CD4-positive, alpha-beta T cell (primary cell): ENCODE data around the gene BANP. TPM values are rescaled to one million over a fixed set of nuclear protein-coding genes. Genes with fewer than 3 reads are reported as not detected.
A peak's percentile ranks its signal among the peaks of the same experiment; 100 is the strongest.

ENCODE experiments used
- ATAC-seq: fragments of 200-7000 bp; cut with Tn5 transposase; one replicate; pipeline ENCODE4 v1.10.0; 2022; ENCODE audit warnings: mild to moderate bottlenecking; ENCODE audit not compliant: poor library complexity
- CTCF ChIA-PET: fragments of 350-600 bp; sonication (Branson Sonifier 250); formaldehyde crosslinking; loops from one replicate; lab custom pipeline; 2021; ENCODE audit warnings: antibody characterized with exemption, inconsistent platforms; lab: Charles Lee
- POLR2A ChIA-PET: fragments of 350-600 bp; sonication (Branson Sonifier 250); formaldehyde crosslinking; loops from one replicate; lab custom pipeline; 2021; ENCODE audit warnings: antibody characterized with exemption, inconsistent platforms; lab: Charles Lee
- DNase-seq, 14 experiments: peaks; one replicate each; pipeline ENCODE4 v3.0.0-alpha.2; 2013 to 2020; ENCODE audit warnings: mixed read lengths in 2 of 14
- H3K27ac ChIP-seq, 2 donors: one replicate each; pipeline versions ENCODE4 v1.5.1 to v1.7.0; 2013; ENCODE audit warnings: low read length in 2 of 2, low read depth in 1 of 2, mild to moderate bottlenecking in 1 of 2
- H3K27me3 ChIP-seq, 2 experiments: 1 replicate in 1 of 2; 2 replicates in 1 of 2; pipeline versions ENCODE4 v1.6.1 to v1.7.0; 2013; ENCODE audit warnings: low read length in 2 of 2, control low read depth in 1 of 2, mild to moderate bottlenecking in 1 of 2, moderate library complexity in 1 of 2; ENCODE audit not compliant: insufficient read depth in 2 of 2, control insufficient read depth in 1 of 2
- H3K36me3 ChIP-seq: one replicate; pipeline ENCODE4 v1.6.1; 2013; ENCODE audit warnings: low read length, control low read depth; ENCODE audit not compliant: insufficient read depth
- H3K4me1 ChIP-seq: one replicate; pipeline ENCODE4 v1.6.1; 2013; ENCODE audit warnings: low read length, control low read depth; ENCODE audit not compliant: insufficient read depth
- H3K4me3 ChIP-seq: one replicate; pipeline ENCODE4 v1.5.1; 2013; ENCODE audit warnings: mild to moderate bottlenecking, low read length, moderate library complexity
- H3K9me3 ChIP-seq, 2 experiments: 1 replicate in 1 of 2; 2 replicates in 1 of 2; pipeline versions ENCODE4 v1.6.1 to v1.7.0; 2013; ENCODE audit warnings: low read length in 2 of 2, mild to moderate bottlenecking in 2 of 2, control low read depth in 1 of 2, moderate library complexity in 1 of 2; ENCODE audit not compliant: control insufficient read depth in 1 of 2, insufficient read depth in 1 of 2
- H3K27ac Mint-ChIP-seq: one replicate; pipeline ENCODE4 v1.8.0; 2020; ENCODE audit warnings: mixed read lengths
- H3K27me3 Mint-ChIP-seq: one replicate; pipeline ENCODE4 v1.8.0; 2021; ENCODE audit warnings: mixed read lengths
- H3K36me3 Mint-ChIP-seq: one replicate; pipeline ENCODE4 v1.8.0; 2021; ENCODE audit warnings: low read depth, mixed read lengths
- H3K4me1 Mint-ChIP-seq: one replicate; pipeline ENCODE4 v1.8.0; 2021; ENCODE audit warnings: low read depth, mixed read lengths
- H3K4me3 Mint-ChIP-seq: one replicate; pipeline ENCODE4 v1.8.0; 2020; ENCODE audit warnings: mild to moderate bottlenecking, mixed read lengths
- H3K9me3 Mint-ChIP-seq: one replicate; pipeline ENCODE4 v1.8.0; 2020; ENCODE audit warnings: mixed read lengths
- intact Hi-C, 2 experiments: fragments of 100-400 bp; cut with DNase I in 1 of 2; cut with micrococcal nuclease in 1 of 2; formaldehyde crosslinking; loops; one replicate each; pipeline versions ENCODE4 v1.15.1 to v1.9.0; 2023 to 2025; cut with DNase I, micrococcal nuclease
- total RNA-seq, 174 experiments: library from RNA in 2 of 174; stranded (reverse) in 2 of 174; gene quantifications; one replicate each; pipeline ENCODE4 v1.2.3 and lab custom pipeline; 2021 to 2026
- TF ChIP-seq, protein P1 (sequence below): fragments of 200-600 bp; IDR thresholded peaks from one replicate; pipeline ENCODE4 v1.8.0; 2022; ENCODE audit warnings: antibody characterized with exemption, mild to moderate bottlenecking

Gene BANP
- total RNA-seq, 2 experiments from 2014 or later = 57.5 to 58.6 TPM

DNA sequence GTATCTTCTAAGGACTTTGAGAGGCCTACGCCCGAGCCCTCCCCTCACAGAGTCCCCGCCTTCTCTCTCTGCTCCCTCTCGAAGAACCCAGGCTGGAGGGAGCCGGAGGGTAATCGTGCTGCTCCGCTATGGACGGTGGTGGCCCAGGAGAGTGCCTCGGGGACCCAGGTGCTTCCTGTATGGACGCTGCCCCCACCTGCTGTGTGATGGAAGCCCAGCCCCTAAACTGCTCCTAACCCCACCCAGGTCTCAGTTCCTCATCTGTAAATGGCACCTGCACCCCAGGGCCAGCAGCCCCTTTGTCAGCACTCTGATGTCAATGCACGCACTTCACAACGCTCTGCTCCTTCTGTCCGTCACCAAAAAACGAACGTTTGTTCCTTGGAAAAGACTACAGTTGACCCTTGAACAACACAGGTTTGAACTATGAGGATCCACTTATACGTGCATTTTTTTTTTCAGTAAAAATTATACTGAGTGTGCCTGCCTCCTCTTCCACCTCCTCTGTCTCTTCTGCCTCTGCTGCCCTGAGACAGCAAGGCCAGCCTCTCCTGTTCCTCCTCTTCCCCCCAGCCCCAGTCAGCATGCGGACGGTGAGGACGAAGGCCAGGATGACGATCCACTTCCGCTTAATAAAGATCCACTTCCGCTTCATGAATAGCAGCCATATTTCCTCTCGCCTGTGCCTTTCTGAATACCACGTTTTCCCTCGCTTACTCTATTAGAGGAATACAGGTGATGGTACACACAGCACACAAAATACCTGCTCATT, 118.3 kb downstream of the BANP start:
- ChIA-PET CTCF (no interaction called here), POLR2A (no interaction called here)
- Histone ChIP-seq H3K4me1 (no peaks in the 10 kb centered on the region), H3K36me3 (peaks cover 62% of the 10 kb centered on the region), H3K27ac (no peak overlapping the region), H3K27me3 (no peaks in the 10 kb centered on the region), H3K4me3 (no peak overlapping the region), H3K9me3 (no peaks in the 10 kb centered on the region)
- H3K4me1 Mint-ChIP-seq = no peaks in the 10 kb centered on the region
- TF ChIP-seq, protein P1, sequence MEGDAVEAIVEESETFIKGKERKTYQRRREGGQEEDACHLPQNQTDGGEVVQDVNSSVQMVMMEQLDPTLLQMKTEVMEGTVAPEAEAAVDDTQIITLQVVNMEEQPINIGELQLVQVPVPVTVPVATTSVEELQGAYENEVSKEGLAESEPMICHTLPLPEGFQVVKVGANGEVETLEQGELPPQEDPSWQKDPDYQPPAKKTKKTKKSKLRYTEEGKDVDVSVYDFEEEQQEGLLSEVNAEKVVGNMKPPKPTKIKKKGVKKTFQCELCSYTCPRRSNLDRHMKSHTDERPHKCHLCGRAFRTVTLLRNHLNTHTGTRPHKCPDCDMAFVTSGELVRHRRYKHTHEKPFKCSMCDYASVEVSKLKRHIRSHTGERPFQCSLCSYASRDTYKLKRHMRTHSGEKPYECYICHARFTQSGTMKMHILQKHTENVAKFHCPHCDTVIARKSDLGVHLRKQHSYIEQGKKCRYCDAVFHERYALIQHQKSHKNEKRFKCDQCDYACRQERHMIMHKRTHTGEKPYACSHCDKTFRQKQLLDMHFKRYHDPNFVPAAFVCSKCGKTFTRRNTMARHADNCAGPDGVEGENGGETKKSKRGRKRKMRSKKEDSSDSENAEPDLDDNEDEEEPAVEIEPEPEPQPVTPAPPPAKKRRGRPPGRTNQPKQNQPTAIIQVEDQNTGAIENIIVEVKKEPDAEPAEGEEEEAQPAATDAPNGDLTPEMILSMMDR = no peak
- DNase-seq = peak in 3 of 14 experiments; percentile 4 to 40 (median 26)
- H3K36me3 Mint-ChIP-seq = peaks cover 33% of the 10 kb centered on the region
- no peaks in the 10 kb centered on the region for H3K27me3 Mint-ChIP-seq
- H3K27ac Mint-ChIP-seq = no peak overlapping the region
- no peaks in the 10 kb centered on the region for H3K9me3 Mint-ChIP-seq
- intact Hi-C loops = no loop called here
- no peak overlapping the region for H3K4me3 Mint-ChIP-seq
- no peak for ATAC-seq

DNA sequence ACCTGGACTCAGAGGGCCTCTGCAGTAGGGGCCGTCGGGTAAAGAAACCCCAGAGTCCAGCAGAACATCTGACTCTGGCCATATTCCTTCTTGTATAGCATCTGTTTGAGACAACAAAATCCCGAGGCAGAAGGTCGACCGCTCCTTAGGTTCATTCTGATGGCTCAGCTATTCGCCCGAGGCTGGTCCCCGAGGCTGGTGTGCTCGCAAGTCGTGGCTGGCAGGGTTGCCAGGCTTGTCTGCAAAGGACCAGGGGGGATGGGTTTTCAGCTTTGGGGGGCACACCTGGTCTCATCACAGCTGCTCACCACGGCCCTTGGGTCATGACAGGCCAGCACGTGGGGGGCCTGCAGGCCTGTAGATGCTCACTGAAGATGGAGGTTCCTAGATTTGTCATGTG, 119.1 kb downstream of the BANP start:
- no peak overlapping the region for H3K4me3 ChIP-seq
- Mint-ChIP-seq H3K27me3 (no peaks in the 10 kb centered on the region), H3K27ac (no peak overlapping the region), H3K4me1 (no peaks in the 10 kb centered on the region), H3K9me3 (no peaks in the 10 kb centered on the region), H3K4me3 (no peak overlapping the region), H3K36me3 (peaks cover 33% of the 10 kb centered on the region)
- peaks cover 57% of the 10 kb centered on the region for H3K36me3 ChIP-seq
- DNase-seq = no peak
- CTCF ChIA-PET = no interaction called here
- no peaks in the 10 kb centered on the region for H3K9me3 ChIP-seq
- H3K27ac ChIP-seq = no peak overlapping the region
- H3K4me1 ChIP-seq = no peaks in the 10 kb centered on the region
- POLR2A ChIA-PET = no interaction called here
- TF ChIP-seq, protein P1 = no peak
- no peaks in the 10 kb centered on the region for H3K27me3 ChIP-seq
- intact Hi-C loops = no loop called here
- ATAC-seq = no peak

DNA sequence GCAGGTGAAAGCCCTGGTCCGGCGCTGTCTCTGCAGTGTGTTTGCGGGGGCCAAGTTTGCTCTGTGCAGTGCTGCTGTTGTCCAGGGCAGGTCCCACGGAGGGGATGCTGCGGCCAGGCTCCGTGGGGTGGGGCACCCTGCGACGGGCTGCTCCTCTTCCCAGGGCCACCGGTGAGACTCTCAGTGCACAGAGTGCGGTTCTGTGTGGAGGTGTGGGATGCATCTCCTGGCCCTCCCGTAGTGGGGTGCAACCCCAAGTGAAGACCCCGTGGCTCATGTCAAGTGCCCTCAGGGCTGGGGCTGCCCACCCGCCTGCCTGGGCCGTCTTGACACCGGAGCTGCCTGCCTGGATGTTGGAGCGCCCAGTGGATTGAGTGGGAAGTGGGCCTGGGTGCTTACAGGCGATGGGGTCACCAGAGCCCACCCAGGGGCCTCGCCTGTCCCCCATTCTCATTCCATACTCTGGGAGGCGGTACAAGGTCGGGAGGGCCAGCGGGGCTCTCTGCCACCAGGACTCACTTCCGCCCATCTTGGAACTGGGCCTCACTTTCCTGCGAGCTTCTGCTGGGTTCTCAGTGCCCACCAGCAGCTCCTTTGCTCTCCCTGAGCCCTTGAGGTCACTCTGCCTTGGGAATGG, 119.9 kb downstream of the BANP start:
- Mint-ChIP-seq H3K9me3 (no peaks in the 10 kb centered on the region), H3K4me1 (no peaks in the 10 kb centered on the region), H3K27me3 (no peaks in the 10 kb centered on the region), H3K36me3 (peaks cover 38% of the 10 kb centered on the region), H3K4me3 (no peak overlapping the region), H3K27ac (no peak overlapping the region)
- TF ChIP-seq, protein P1 = no peak
- peaks cover 51% of the 10 kb centered on the region for H3K36me3 ChIP-seq
- H3K9me3 ChIP-seq = no peaks in the 10 kb centered on the region
- intact Hi-C loops = no loop called here
- DNase-seq = no peak
- no peak for ATAC-seq
- ChIA-PET CTCF (no interaction called here), POLR2A (no interaction called here)
- H3K27me3 ChIP-seq = no peaks in the 10 kb centered on the region
- H3K4me3 ChIP-seq = no peak overlapping the region
- no peaks in the 10 kb centered on the region for H3K4me1 ChIP-seq
- H3K27ac ChIP-seq = no peak overlapping the region
